Epithelial cell of esophagus (primary cell): ENCODE measurements around the gene GPC6.

Source experiments
- DNase-seq: peaks from one replicate; pipeline ENCODE4 v3.0.0; 2010; ENCODE audit warnings: low read depth
- H3K4me3 ChIP-seq: 2 replicates; pipeline ENCODE4 v1.5.1; 2011; ENCODE audit warnings: mild to moderate bottlenecking, low read length, control low read depth
- CTCF ChIP-seq: IDR thresholded peaks from 2 replicates; pipeline ENCODE4 v1.5.1; 2011; ENCODE audit warnings: low read depth, mild to moderate bottlenecking, low read length, control low read depth, inconsistent platforms; ENCODE audit not compliant: insufficient read depth; ENCODE audit errors: missing control alignments

GPC6 gene

DNA sequence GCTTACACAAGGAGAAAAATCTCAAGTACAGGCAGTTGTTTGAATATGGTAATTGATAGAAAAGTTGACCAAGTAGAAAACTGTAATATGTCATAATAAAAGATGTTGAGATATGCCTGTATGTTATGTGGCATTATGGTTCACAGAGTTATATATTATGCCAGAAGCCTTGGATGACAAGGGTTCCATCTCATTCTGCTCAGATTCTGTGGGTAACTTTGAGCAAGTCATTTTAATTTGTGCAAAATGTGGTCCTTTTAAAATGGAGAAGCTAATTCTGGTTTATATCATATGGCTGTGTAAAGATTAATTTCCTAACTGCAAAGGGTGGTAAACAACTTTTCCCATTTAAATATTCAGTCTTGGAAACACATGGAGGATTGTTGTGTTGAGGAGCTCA is 180.9 kb downstream of the GPC6 start:
- H3K4me3 ChIP-seq, result no peak overlapping the region
- no peak for DNase-seq
- no peak for TF ChIP-seq CTCF

GRCh38 chr13:93409001-93409400 is 182.4 kb downstream of the GPC6 start:
- no peak for DNase-seq
- no peak for TF ChIP-seq CTCF
- no peak overlapping the region for H3K4me3 ChIP-seq

GRCh38 chr13:93409816-93410215 is 183.2 kb downstream of the GPC6 start:
- no peak for TF ChIP-seq CTCF
- H3K4me3 ChIP-seq, result no peak overlapping the region
- no peak for DNase-seq

DNA sequence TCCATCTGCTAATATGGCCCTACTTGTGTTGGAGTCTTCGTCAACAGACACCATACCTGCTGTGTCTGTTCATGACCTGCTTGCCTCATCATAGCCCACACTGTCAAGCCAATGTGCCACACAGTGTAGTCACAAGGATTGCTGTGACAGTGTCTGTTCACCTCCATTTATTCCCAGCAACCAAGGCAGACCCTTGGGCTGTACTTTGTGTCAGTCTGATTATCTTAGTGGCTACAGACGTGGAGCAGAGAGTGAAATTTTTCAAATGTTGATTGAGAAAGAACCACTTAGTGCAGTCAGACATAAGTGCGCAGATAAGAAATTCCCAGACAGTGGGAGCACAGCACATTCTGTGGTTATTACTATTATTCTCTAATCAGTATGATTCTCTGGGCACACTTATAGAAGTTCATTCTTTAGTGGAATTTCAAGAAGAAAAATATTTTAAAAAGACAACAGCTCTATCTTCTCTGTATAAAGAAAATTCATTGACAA is 184.6 kb downstream of the GPC6 start:
- TF ChIP-seq CTCF, result no peak
- DNase-seq, result no peak
- no peak overlapping the region for H3K4me3 ChIP-seq

DNA sequence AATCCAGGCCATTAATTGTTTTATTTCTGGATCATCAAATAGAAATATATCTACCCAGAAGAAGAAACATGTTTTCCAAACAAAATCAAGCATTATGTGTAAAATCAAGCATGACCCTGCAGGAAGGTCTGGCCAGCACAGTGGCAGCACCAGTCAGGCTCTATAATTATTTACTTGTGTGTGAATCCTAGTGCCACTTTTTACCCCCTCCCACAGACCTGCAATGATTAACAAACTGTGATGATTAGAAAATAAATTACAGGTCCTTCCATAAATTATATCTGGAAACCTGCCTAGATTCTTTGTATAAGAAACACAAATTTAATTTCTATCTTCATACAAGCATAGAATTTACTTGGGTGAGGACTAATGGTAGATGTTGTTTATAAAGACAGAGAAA is 186.1 kb downstream of the GPC6 start:
- no peak overlapping the region for H3K4me3 ChIP-seq
- no peak for TF ChIP-seq CTCF
- DNase-seq, result no peak

DNA sequence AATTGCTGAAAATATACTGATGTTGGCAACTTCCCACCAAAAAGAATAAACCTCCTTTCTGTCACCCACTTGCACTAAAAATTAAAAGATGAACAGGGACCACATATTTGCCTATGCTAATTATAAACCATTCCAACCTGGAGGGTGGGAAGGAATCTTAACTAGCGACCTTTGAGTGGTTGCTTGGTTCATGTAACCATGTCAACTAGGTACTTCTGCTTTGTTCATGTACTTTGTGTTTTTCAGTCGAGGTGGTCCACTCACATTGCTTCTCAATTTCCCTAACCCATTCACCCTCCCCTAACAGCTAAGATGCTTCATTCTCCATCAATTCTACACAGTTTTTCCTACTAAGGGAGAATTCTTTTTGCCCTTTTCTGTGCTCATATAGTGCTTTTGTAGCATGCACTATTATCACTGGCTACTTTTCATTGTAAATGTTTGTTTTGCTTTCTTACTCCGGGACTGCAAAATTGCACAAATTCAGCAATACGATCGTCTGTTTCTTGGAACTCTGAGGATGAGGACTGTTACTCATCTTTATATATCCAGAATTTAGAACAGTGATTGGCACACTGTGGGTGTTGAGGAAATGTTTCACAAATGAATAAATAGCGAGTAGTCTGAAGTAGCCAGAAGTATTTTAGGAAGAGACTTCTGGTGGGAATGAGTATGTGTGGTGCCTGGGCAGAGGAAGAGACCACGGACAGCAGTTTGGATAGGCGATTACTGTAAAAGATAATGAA is 187.5 kb downstream of the GPC6 start:
- DNase-seq, result no peak
- no peak for TF ChIP-seq CTCF
- no peak overlapping the region for H3K4me3 ChIP-seq
